Activated T-cell treated with anti-CD3 and anti-CD28 coated beads for 4 hours (primary cell): Measurements from ENCODE around the gene TPP2.

ENCODE experiments used
- DNase-seq: peaks from one replicate; pipeline ENCODE4 v3.0.0-alpha.2; 2020

TPP2 gene

DNA sequence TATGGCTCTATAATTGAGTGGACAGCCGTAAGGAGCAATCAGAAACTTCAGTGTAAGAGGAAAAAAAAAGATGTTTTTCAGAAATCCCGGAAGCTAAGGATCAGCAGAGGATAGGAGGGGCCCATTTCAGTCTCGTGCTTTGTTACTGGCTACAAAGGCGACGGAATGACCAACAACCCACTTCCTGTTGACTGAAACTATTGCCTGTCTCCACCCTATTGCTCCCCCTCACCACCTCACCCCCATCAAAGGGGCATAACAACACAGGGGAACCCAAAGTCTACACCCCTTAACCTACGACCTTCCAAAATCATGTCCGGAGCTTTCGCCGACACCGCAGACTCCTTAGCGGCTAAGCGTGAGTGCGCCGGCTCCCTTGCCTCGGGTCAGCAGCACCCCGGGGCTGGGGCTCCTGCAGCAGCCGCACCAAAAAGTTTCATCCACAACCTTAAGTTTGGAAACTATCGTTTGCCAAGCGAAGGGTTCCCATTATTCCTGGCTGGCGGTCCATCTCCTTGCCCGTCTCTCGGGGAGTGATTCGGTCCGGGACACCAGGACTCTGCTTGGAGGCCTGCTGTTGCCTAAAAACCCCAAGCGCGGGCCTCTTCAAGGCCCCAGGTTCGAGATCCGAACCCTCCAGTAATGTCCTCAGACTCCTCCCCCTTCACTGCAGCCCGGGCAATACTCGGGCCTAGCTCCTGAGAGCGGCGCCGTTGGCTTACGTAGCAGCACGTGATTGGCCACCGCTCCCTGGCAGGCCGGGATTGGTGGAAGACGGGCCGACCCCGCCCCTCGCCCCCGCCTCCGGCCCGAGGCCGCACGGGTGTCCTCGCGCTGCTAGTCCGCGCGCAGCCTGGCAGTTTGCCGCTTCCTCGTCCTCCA, at the start of gene TPP2:
Gene TPP2 (plus strand): TSS at position 840 of the 882 bp plus-strand sequence. CDS start 53 bp downstream, outside the sequence.
- peak; percentile 95 for DNase-seq

DNA sequence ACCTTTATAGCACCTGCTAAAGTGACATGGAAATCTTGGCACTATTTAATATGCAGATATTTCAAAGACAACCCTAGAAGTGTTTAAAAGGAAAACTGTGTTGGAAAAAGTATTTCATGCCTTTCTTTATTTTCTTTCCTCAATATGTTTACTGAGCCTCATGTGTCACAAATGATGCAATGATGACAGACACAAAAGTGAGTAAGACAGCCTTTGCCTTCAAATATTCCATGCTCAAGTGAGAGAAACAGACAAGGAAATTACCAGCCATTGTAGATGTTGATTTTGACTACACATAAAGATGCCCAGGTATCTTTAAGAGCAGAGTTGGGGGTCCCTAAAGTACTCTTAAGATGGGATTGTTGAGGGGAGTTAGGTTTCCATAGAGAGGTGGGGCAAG, 48.0 kb upstream of the TPP2 start:
- DNase-seq, result no peak

DNA sequence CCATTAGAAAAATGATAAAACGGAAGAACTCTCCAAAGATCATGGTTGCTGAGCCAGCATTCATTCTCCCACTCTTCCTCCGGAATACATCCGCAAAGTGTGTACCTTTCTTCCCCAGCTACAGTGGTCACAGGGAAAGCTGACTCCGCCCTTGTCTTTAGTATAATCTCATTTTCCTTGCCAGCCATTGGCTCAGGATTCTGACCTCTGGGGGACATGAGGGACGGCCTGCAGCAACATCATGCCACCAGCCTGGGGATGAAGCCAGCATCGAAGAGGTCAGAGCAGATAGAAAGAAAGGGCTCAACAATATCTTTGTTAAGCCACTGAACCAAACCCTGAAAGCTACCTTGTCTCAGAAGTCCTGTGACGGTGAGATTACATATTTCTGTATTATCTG, 46.3 kb upstream of the TPP2 start:
- DNase-seq, result no peak

DNA sequence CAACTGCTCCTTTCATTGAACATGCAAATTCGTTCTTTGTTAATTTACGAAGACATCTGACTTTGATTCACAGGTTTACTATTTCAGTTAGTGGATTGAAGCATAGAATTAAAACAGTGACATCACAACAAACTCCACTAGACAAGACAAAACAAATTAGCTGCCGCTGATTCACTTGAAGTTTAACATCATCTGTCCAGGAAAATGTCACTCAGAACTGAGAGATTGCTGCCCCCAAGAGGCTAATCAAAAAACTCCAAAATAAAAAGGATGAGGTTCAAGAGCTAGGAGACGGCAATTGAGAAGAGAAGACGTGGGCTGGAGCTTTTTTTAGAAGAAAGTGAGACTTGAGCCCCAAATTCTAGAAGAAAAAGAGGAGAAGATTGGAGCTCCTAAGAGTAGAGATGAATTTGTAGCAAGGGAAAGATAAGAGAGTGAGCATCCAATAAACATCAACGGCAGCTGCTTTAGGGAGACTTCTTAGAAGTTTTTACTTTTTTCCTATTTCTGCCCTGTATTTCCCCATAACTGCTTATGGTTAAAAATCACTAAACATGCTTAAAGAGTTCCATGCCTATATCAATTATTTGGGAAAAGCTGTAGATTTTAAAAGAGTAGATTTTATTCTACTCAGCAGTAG, 40.8 kb upstream of the TPP2 start:
- no peak for DNase-seq

DNA sequence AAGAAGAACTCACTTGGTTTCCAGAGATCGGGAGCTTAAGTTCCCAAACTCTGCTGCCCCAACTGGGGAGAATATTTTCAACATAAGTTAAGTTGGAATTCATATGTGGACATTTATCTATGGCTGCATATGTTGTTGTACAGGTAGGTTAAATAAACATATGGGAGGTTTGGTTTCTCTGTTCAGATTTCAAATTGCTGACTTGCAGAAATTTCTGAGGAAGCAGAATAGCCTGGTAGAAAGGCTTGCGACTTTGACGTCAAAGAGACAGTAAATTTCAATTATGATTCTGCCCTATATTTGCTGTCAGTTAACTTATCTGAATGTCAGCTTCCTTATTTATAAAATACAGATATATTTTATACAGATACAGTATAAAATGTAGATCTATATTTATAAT, 40.0 kb upstream of the TPP2 start:
- no peak for DNase-seq

DNA sequence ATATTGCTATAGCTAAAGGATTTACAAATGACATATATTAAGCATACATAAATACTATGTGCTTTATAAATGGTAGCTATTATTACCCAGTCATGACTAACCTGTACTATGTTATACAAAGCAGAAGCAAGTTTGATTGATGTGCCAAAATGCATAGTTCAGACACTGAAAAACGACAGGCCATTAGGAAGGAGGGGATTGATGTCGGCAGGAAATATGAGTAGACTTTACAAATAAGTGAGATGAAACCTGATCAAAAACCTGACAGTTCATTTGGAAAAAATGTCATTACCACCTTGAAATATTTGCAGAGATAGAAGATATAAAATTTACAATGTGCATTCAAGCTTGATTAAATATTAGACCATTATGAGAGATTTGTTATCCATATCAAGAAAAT, 38.8 kb upstream of the TPP2 start:
- DNase-seq, result no peak

DNA sequence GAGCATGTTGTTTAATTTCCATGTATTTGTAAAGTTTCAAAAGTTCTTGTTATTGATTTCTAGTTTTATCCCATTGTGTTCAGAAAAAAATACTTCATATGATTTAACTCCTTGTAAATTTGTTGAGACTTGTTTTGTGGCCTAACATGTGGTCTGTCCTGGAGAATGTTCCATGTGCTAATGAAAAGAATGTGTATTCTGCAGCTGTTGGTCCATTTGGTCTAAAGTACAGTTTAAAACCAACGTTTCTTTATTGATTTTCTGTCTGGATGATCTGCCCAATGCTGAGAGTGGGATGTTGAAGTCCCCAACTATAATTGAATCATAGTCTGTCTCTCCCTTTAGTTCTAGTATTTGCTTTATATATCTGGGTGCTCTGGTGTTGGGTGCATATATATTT, 34.9 kb upstream of the TPP2 start:
- no peak for DNase-seq

DNA sequence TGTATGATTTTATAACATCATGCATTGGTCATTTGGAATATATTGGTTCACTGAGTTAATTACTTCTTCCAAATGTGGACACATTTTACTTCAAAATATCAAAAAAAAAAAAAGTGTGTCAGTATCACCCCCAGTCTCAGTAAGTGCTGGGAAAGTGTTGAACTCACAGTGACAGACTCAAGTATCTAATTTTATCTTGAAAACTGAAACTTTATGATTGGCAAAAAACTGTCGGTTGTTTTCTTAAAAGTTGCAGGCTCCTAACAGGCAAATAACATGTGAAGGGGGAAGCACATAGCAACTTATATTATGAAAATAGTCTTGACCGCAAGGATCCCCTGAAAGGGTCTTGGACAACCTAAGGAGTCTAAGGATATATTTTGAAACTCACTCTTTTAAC, 33.5 kb upstream of the TPP2 start:
- no peak for DNase-seq

DNA sequence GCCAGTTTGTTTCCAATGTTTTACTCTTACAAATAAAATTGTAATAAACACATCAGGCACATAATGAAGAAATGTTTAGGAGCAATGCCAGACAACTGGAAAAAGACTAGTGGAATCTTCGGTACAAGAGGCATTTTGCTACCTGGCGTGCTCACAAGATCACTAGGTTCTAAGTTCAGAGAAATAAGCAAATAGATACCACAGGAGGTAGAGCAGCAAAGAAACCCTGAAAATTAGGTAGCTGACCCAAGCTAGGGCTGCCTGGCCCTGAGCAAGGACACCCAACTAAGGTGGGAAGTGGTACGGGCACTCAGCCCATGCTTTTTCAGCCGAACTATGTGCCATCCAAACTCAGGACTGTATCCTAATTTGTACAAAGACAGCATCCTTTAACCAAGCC, 32.2 kb upstream of the TPP2 start:
- no peak for DNase-seq

DNA sequence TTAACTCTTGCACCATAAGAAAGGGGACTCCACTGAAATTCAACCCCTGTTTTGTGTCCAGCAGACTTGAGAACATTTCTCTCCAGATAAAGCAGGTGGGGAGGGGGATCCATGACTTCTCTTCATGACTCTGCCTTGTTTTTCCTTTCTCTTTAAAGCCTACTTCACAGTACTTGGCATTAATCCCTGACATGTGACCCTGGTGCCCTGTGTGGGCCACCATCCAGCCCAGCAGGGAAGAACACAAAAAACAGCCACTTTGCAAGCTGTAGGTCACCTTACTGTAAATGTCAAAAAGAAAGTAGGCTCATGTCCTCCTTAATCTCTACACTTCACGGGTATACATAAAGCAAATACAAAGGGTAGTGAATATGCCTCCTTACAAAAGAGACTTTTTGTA, 30.3 kb upstream of the TPP2 start:
- no peak for DNase-seq

DNA sequence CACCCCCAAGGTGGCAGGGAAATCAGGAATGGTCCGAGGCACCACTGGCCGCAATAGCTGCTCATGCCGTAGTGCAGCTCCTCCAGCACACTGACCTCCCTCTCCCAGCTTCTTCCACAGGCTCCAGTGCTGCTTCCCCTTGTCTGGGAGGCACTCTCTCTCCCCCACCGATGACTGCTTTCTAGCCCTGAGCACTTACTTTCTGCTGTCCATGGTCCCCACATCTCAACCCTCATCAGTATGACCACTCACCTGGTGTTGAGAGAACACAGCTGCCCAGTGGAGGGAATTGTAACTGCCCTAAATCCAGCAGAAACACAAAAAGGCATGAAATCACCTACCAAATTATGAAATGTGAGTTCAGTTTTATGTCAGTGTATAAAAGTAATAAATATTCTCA, 28.9 kb upstream of the TPP2 start:
- no peak for DNase-seq

DNA sequence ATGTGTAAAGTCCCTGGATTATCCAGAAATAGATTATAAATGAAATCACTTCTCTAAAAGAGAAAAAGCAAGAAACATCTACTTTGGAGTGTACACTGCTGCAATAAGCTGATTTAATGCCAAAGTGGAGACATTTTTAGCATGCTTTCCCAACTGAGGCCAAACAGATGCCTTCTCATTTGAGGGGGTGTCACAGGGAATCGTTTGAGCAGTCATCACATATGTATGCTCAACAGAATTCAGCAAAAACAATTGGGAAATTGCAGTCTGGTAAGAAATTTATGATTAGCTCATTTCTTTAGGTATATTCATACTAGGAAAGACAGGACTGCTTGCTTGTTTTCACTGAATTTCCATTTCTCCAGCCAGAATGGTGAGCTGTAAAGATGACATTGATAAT, 27.3 kb upstream of the TPP2 start:
- DNase-seq, result no peak

DNA sequence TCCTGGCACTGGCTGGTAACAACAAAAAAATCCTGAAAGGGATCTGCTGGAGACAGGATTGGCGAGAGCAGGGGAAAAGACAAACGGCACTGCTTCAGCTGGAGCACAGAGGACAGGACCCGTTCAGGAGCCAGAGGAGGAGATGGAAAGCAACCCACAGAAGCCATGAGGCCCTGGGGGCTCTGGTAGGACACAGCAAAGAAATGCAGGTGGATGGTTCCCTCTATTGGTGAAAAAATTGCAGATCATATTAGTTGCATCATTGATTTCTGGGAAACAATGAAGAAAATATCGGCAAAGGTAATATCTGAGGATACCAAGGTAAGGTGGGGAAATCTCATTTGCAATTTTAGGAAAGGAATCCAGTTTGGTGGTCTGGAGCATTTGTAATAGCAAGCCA, 25.7 kb upstream of the TPP2 start:
- DNase-seq, result no peak

DNA sequence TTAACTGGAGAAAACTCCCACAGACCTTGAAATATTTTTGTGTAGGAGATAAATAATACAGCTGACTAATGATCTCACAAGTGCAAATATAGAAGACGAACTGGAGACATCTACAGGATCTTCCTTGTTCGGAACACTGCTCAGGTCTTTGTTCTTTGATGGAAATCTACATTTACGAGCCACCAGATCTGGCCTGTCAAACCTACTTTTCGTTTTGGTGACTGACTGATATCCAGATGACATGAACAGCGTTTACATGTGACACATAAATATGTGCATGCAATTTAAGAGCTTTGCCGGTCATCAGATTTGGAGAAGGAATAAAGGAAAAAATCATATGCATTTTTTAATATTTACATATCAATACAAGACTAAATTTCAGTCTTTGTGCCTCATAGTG, 24.5 kb upstream of the TPP2 start:
- DNase-seq, result no peak

DNA sequence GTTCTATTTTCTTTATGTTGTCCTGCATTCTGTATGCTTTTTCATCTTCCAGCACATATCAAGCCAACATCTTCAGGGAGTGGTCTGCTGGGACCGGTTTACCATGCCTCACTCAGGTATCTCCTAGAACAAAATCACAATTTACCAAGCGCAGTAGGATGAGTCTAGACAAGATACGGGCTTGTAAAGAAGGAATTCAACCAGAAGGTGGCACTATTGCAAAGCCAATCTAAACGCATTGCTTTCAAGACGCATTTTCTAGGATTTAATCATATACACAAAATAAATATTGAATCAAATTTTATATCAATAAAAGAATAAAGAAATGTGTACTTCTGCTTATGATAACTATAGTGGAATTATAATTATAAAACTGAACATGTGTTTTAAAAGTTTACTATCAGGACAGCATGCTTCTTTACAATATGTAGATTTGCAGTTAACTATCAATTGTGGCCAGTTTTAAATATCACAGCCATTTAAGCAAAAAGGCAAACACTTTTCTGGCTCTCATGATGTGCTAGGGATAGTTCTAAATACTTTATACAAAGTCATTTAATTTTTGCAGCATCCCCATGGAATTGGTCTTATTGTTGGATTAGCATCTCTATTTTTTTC, 16.1 kb upstream of the TPP2 start:
- DNase-seq, result peak; percentile 19

DNA sequence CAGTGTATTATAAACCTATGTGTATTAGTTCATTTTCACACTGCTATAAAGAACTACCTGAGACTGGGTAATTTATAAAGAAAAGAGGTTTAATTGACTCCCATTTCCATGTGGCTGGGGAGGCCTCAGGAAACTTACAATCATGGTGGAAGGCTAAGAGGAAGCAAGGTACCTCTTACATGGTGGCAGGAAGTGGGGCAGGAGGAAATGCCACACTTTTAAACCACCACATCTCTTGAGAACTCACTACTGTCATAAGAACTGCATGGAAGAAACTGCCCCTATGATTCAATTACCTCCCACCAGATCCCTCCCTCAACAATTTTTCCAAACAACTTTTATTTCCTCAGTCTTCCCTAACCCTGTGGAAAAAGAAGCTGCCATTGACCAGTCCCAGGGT, 14.5 kb upstream of the TPP2 start:
- no peak for DNase-seq

DNA sequence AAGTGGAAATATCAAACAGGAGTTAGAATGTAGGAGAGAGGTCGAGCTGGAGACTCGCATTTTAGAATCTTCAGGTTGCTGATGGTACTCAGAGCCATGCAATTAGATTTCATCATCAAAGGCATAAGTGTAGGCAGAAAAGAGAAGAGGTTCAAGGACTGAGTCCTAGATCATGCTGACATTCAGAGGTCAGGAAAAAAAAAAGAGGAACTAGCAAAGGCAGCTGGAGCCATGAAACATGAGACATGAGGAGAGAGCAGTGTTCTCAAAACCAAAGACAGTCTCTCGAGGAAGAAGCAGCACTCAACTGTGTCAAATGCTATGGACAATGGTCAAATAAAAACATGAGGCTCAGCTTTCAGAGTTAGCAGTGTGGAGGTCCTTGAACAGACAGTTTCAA, 12.4 kb upstream of the TPP2 start:
- no peak for DNase-seq

DNA sequence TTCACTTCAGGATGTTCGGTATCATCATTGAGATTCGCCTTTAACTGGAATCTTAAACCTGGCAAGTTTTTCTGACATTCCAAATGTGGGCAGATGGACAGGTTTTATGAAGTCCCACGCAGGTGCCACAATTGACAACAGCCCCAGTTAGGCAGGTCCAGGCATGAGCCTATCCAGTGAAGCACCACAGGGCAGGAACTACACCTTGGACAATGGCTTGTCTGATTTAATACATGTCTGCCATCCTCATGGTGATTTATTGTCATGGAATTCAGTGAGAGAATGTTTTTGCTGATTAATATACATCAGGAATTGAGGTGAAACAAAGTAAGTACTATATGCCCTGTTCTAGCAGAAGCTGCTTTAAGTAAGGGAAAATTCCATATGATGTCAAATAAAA, 10.2 kb upstream of the TPP2 start:
- no peak for DNase-seq

DNA sequence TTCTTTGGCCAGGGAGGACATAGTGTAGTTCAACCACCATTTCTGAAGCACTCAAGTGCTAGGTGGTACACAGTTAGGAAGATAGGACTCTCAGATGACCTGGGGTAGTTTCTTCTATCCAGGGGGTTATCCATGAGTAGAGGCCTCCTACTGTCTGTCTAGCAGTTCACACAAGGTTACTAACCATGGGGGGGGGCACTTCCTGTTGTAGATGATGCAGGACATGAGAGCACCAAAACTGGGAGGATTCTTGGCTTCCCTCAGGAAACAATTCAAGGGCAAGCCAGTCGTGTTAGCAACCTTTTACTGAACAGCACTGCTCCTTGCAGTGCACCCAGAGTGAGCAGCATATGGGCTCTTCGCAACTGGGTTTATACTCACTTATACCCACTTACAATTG, 8.9 kb upstream of the TPP2 start:
- DNase-seq, result no peak

DNA sequence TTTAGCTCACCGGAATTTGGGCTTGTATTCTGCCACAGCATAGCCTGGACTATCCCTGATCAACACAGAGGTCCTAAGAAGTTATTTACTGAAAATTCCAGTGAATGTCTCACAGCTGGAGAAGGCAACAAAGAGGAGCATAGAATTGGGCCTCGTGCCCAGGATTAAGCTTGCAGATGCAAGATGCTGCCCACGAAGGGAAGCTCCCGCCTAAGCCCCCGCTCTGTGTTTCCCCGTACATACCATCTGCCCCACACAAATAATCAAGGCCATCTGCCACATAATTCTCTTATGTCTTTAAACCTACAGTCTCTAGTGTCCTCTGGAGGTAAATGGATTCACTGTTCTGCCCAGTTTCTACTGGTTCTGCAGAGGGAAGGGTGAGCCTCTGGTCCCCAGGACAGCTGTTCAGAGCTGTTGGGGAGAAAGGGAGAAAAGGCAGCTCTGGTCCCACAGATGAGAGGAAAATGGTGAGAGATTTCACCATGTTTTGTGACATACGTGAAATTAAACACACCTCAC, 7.4 kb upstream of the TPP2 start:
- no peak for DNase-seq

DNA sequence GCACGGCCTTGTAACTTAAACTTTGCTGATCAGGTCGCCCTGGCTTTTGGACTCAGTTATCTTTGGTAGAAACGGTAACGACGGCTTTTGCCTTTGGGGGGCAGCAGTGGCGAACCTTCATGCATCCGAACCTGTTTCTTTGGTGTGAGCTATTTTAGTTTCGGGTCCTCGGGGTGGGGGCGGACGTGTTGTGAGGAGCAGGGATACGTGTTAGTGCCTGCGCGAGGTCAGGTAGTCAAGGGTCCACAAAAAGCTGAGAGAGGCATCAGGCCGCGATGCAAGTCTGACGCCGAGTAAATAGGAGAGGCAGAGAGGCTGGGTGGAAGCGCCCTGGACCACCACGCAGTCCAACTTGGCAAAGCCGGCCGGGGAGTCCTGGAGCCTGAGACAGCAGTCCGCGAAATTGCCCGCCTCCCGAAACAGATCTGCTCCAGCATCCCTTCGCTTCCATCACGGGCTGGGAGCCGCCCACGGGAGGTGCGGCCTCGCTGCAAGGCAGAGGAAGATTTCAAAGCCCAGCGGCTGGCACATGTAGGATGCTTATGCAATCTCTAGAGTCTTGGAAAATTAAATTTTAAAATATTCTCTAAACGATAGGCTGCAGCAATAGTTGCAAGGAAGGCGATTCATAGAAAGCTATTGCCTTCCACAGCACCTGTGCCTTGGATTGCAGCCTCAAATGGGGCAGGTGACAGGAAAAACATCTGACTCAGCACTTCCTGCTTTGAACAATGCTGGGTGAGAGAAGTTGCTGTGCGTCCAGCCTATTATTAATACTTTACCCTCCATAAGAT, 4.6 kb upstream of the TPP2 start:
- peak; percentile 67 for DNase-seq

DNA sequence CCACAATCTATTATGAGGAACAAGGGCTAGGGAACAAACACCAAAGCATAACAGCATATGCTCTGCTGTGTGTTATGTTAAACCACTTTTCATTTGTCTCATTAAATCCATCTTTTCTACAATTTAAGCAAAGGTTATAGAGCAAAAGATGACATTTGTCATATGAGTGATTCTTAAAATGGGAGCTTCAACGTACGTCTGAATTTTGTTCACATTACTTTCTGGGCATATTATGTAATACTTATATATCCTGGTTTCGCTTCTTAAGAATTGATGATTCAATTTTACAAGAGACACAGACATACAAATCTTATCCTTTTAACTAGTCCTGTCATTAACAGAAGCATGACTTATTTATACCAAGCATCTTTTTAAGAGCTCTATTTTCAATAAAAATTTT, 3.3 kb upstream of the TPP2 start:
- no peak for DNase-seq
